Measurements from ENCODE around the gene MARK3. TPM values are rescaled to one million over a fixed set of nuclear protein-coding genes. Genes with fewer than 3 reads are reported as not detected.

The MARK3 gene
- total and polyA plus RNA-seq, 2 of the 4 experiments (the other 2 are of a cell fraction) = 78.5 to 80.5 TPM

- POLR2A ChIA-PET (ENCODE audit: unreplicated experiment) = no interaction called here
- in situ Hi-C loops (cut with MboI; ENCODE audit: low sequenced_read_pairs) (no loop called here), intact Hi-C loops (cut with micrococcal nuclease) (no loop called here)
Observed at GRCh38 chr14:103521438-103521950, 136.3 kb downstream of the MARK3 start.

More at GRCh38 chr14:103521438-103521950, 136.3 kb downstream of the MARK3 start:
- H3K27ac ChIP-seq (ENCODE audit: insufficient read depth, low read length) = no peak overlapping the region
- ATAC-seq (ENCODE audit: low read depth) (peak; percentile 1), DNase-seq (no peak)
- H4K8ac ChIP-seq (ENCODE audit: low read depth in 2 of 2, low read length in 2 of 2) = no peak overlapping the region; a peak in 1 of 4 replicates
- H3K18ac ChIP-seq (ENCODE audit: low read depth, low read length) = no peak overlapping the region
- no peak overlapping the region for H3K14ac ChIP-seq (replicated peaks; ENCODE audit: low read depth, low read length)
- no peak overlapping the region; the same call in 1 of the 2 replicates for H4K5ac ChIP-seq (ENCODE audit: low read depth, low read length)
- peaks cover 18% of the 10 kb centered on the region for H3K4me1 ChIP-seq (ENCODE audit: control insufficient read depth, insufficient read depth, low read length)
- H3K36me3 ChIP-seq (ENCODE audit: control insufficient read depth, insufficient read depth, low read length) = no peaks in the 10 kb centered on the region
- peaks cover 15% of the 10 kb centered on the region for H3K27me3 ChIP-seq (ENCODE audit: control insufficient read depth, insufficient read depth, low read length)
- WGBS, 2 experiments (ENCODE audit: extremely low coverage in 2 of 2, insufficient read length in 1 of 2) = 0% methylated on average over 11 of the region's 77 CpGs; no CpG with 5 or more reads in 1 of the 2 experiments
- no peaks in the 10 kb centered on the region for H3K9me1 ChIP-seq (ENCODE audit: insufficient read depth, low read length)
- no peak overlapping the region for H2BK120ac ChIP-seq (ENCODE audit: low read depth, low read length)
- H3K4ac ChIP-seq (ENCODE audit: low read depth, low read length) = peak overlapping the region; percentile 75; the same call in 1 of the 2 replicates
- H4K91ac ChIP-seq (ENCODE audit: insufficient read depth, low read depth, low read length) = no peak overlapping the region
- H3K4me2 ChIP-seq (ENCODE audit: low read depth, low read length) = peak overlapping the region; percentile 99
- no peak overlapping the region for H3K23ac ChIP-seq (ENCODE audit: low read depth, low read length)
- H2AK9ac ChIP-seq (replicated peaks; ENCODE audit: low read depth, low read length, poor library complexity) = no peak overlapping the region
- no peak for TF ChIP-seq CTCF (conservative IDR thresholded peaks at IDR 0.05; ENCODE audit: low read depth, low read length)
- no peak for TF ChIP-seq RCOR1 (IDR thresholded peaks at IDR 0.05; ENCODE audit: insufficient replicate concordance, low read length)
- TF ChIP-seq NFE2L2 (IDR thresholded peaks at IDR 0.05; ENCODE audit: low read depth, low read length) = no peak
- TF ChIP-seq CEBPB (IDR thresholded peaks at IDR 0.05; ENCODE audit: low read depth, low read length) = no peak
- H2BK20ac ChIP-seq (ENCODE audit: low read depth, low read length) = no peak overlapping the region
- H3K4me3 ChIP-seq (ENCODE audit: insufficient read depth, low read depth, low read length) = peak overlapping the region; percentile 59
- no peak overlapping the region for H2BK5ac ChIP-seq (ENCODE audit: low read depth, low read length, poor library complexity, severe bottlenecking)
- no peak overlapping the region for H3K56ac ChIP-seq (ENCODE audit: extremely low read depth, insufficient read depth, low read length)
- H3K79me1 ChIP-seq (ENCODE audit: low read depth in 1 of 2, low read length in 2 of 2) = peaks cover 0 to 5% of the 10 kb centered on the region in 2 experiments; a peak in 1 of 4 replicates
- no peak overlapping the region for H3K9ac ChIP-seq (ENCODE audit: low read depth, low read length)
- no peaks in the 10 kb centered on the region for H3K9me3 ChIP-seq (ENCODE audit: control insufficient read depth, insufficient read depth, low read length)
- dilution Hi-C loops (cut with HindIII; ENCODE audit: low sequenced_read_pairs, unreplicated experiment) = no loop called here
- CTCF ChIA-PET = no interaction called here
- H2AFZ ChIP-seq (replicated peaks; ENCODE audit: low read length, poor library complexity) = peak overlapping the region; percentile 89
- no TSS peak for BruUV-seq (replicated peaks)
- no peak overlapping the region for H2AK5ac ChIP-seq (ENCODE audit: low read depth, low read length)
- H2BK15ac ChIP-seq (ENCODE audit: low read depth, low read length) = no peak overlapping the region
- peaks cover 11% of the 10 kb centered on the region for H4K20me1 ChIP-seq (ENCODE audit: insufficient read depth, low read length)

All from IMR-90 (cell line).